Stomach (tissue), 4 donors: ENCODE results near the gene VDAC2.

Source experiments
- CTCF ChIP-seq, 7 experiments: fragments of 450-650 bp in 4 of 7; fragments of 200-600 bp in 3 of 7; sonication (generic) in 3 of 7; IDR thresholded peaks; one replicate each; pipeline ENCODE4 v1.5.1; 2016 to 2019; ENCODE audit warnings: antibody characterized with exemption in 7 of 7, control low read depth in 2 of 7, mild to moderate bottlenecking in 1 of 7
- EP300 ChIP-seq: sonication (generic); formaldehyde crosslinking; IDR thresholded peaks from one replicate; pipeline ENCODE4 v1.6.1; 2017; ENCODE audit warnings: antibody characterized with exemption
- POLR2A ChIP-seq, 4 donors: fragments of 450-650 bp; IDR thresholded peaks; one replicate each; pipeline ENCODE4 v1.6.1; 2016; ENCODE audit warnings: antibody characterized with exemption in 4 of 4, control low read depth in 2 of 4, mild to moderate bottlenecking in 1 of 4, moderate library complexity in 1 of 4

GRCh38 chr10:75229971-75230370, 19.4 kb downstream of the VDAC2 start:
- no peak for TF ChIP-seq EP300
- no peak for TF ChIP-seq POLR2A (IDR thresholded peaks at IDR 0.05)
- TF ChIP-seq CTCF (IDR thresholded peaks at IDR 0.05), result no peak
